KOPT-K1 (cell line): ENCODE measurements around the gene MAP9.

ENCODE experiments used
- H3K27ac ChIP-seq: fragments of 200-600 bp; sonication (generic); 2 replicates; pipeline ENCODE4 v1.5.1; 2016; ENCODE audit warnings: antibody characterized with exemption, mild to moderate bottlenecking, low read depth, low read length; ENCODE audit not compliant: poor library complexity, severe bottlenecking
- H3K36me3 ChIP-seq: fragments of 200-600 bp; sonication (generic); 2 replicates; pipeline ENCODE4 v1.5.1; 2017; ENCODE audit warnings: antibody characterized with exemption, mild to moderate bottlenecking, low read length, moderate library complexity; ENCODE audit not compliant: insufficient read depth
- H3K9me3 ChIP-seq: fragments of 200-600 bp; sonication (generic); 2 replicates; pipeline ENCODE4 v1.5.1; 2017; ENCODE audit warnings: antibody characterized with exemption, low read length, mild to moderate bottlenecking; ENCODE audit not compliant: insufficient read depth, poor library complexity, severe bottlenecking

Gene MAP9

GRCh38 chr4:155391932-155392331 is 15.2 kb upstream of the MAP9 start:
- Histone ChIP-seq H3K27ac (no peak overlapping the region), H3K36me3 (no peaks in the 10 kb centered on the region), H3K9me3 (no peaks in the 10 kb centered on the region)

- H3K9me3 ChIP-seq, result no peaks in the 10 kb centered on the region
- no peak overlapping the region for H3K27ac ChIP-seq
- H3K36me3 ChIP-seq, result no peaks in the 10 kb centered on the region
These were observed 11.4 kb upstream of the MAP9 start for GRCh38 chr4:155388162-155388561.

GRCh38 chr4:155383541-155383940 is 6.8 kb upstream of the MAP9 start:
- Histone ChIP-seq H3K27ac (no peak overlapping the region), H3K36me3 (no peaks in the 10 kb centered on the region)

GRCh38 chr4:155377276-155377675 is 511 bp upstream of the MAP9 start:
- Histone ChIP-seq H3K9me3 (no peaks in the 10 kb centered on the region), H3K27ac (no peak overlapping the region), H3K36me3 (no peaks in the 10 kb centered on the region)

More at GRCh38 chr4:155383541-155383940, 6.8 kb upstream of the MAP9 start:
- no peaks in the 10 kb centered on the region for H3K9me3 ChIP-seq

- Histone ChIP-seq H3K36me3 (no peaks in the 10 kb centered on the region), H3K9me3 (no peaks in the 10 kb centered on the region), H3K27ac (no peak overlapping the region)
These were observed 5.2 kb downstream of the MAP9 start for GRCh38 chr4:155371432-155372043.

- Histone ChIP-seq H3K36me3 (no peaks in the 10 kb centered on the region), H3K27ac (no peak overlapping the region), H3K9me3 (no peaks in the 10 kb centered on the region)
These were observed 9.2 kb downstream of the MAP9 start for GRCh38 chr4:155367608-155368007.

GRCh38 chr4:155353923-155354540 is 22.7 kb downstream of the MAP9 start:
- no peaks in the 10 kb centered on the region for H3K9me3 ChIP-seq
- no peaks in the 10 kb centered on the region for H3K36me3 ChIP-seq

GRCh38 chr4:155342142-155342541 is 34.6 kb downstream of the MAP9 start:
- no peaks in the 10 kb centered on the region for H3K36me3 ChIP-seq
- H3K27ac ChIP-seq, result no peak overlapping the region
- H3K9me3 ChIP-seq, result no peaks in the 10 kb centered on the region

More at GRCh38 chr4:155353923-155354540, 22.7 kb downstream of the MAP9 start:
- no peak overlapping the region for H3K27ac ChIP-seq

- no peaks in the 10 kb centered on the region for H3K9me3 ChIP-seq
- H3K36me3 ChIP-seq, result no peaks in the 10 kb centered on the region
- no peak overlapping the region for H3K27ac ChIP-seq
These were observed 36.8 kb downstream of the MAP9 start for GRCh38 chr4:155339999-155340398.

- H3K36me3 ChIP-seq, result no peaks in the 10 kb centered on the region
- H3K27ac ChIP-seq, result no peak overlapping the region
- H3K9me3 ChIP-seq, result no peaks in the 10 kb centered on the region
These were observed 37.2 kb downstream of the MAP9 start for GRCh38 chr4:155339588-155339987.

- no peaks in the 10 kb centered on the region for H3K36me3 ChIP-seq
- no peaks in the 10 kb centered on the region for H3K9me3 ChIP-seq
- H3K27ac ChIP-seq, result no peak overlapping the region
These were observed 38.6 kb downstream of the MAP9 start for GRCh38 chr4:155338196-155338595.

GRCh38 chr4:155336242-155336641 is 40.5 kb downstream of the MAP9 start:
- Histone ChIP-seq H3K27ac (no peak overlapping the region), H3K9me3 (no peaks in the 10 kb centered on the region), H3K36me3 (no peaks in the 10 kb centered on the region)

- no peaks in the 10 kb centered on the region for H3K36me3 ChIP-seq
- H3K9me3 ChIP-seq, result no peaks in the 10 kb centered on the region
- no peak overlapping the region for H3K27ac ChIP-seq
These were observed 45.3 kb downstream of the MAP9 start for GRCh38 chr4:155331478-155331877.

GRCh38 chr4:155322782-155323181 is 54.0 kb downstream of the MAP9 start:
- Histone ChIP-seq H3K27ac (no peak overlapping the region), H3K9me3 (no peaks in the 10 kb centered on the region), H3K36me3 (no peaks in the 10 kb centered on the region)

- Histone ChIP-seq H3K9me3 (no peaks in the 10 kb centered on the region), H3K36me3 (no peaks in the 10 kb centered on the region), H3K27ac (no peak overlapping the region)
These were observed 55.8 kb downstream of the MAP9 start for GRCh38 chr4:155321006-155321405.

GRCh38 chr4:155319516-155319915 is 57.2 kb downstream of the MAP9 start:
- H3K9me3 ChIP-seq, result no peaks in the 10 kb centered on the region
- no peaks in the 10 kb centered on the region for H3K36me3 ChIP-seq
- H3K27ac ChIP-seq, result no peak overlapping the region
